ENCODE results near the gene PRKG1. TPM values are rescaled to one million over a fixed set of nuclear protein-coding genes. Genes with fewer than 3 reads are reported as not detected.

Gene PRKG1
- total and polyA plus RNA-seq, 2 of the 8 experiments (the other 6 are each of a cell fraction or from before 2014, with no cell fraction given), result 4.2 to 15.2 TPM

DNA sequence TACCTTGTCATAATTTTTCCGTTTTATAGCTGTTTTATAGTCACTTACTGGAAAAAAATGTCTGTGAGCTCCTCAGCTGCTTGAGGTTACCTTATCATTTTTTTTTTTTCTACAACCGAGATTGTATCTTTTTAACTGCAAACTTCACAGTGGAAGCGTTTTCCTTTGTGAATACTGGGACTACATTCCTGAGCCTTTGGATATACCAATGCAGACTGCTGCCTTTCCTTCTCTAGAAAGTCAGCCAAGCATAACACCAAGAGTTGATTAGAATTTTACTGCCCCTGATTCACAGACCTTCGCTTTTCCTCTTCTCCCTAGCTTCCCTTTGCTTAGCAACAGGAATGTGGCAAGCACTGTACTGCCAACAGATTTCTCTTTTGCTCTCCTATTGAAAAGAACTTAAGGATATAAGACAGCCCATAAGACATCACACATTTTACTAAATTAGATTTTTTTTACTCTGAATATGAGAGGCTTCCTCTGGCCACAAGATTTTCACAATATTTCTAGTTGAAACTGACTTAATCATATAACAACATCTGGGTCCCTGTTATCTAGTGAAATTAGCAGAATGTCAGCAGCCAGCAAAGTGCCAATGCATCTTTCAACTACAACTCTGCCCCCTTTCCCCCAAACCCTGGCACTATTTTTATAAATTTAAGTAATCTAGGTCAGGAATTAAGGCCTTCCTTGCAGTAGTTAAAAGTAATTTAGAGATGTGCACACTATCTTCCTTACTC lies 170.6 kb downstream of the PRKG1 start:
- H3K27ac ChIP-seq (ENCODE audit: low read depth, low read length), result no peak overlapping the region
- no peak overlapping the region for H4K91ac ChIP-seq (replicated peaks; ENCODE audit: insufficient read length, low read length)
- H4K5ac ChIP-seq (ENCODE audit: insufficient read length, low read depth, low read length), result no peak overlapping the region
- no peak overlapping the region for H3K4ac ChIP-seq (replicated peaks; ENCODE audit: insufficient read length, low read depth, low read length)
- H3K27me3 ChIP-seq (replicated peaks in 1 of 4; ENCODE audit: control insufficient read depth in 3 of 4, extremely low read depth in 1 of 4, insufficient read depth in 3 of 4, low read length in 3 of 4), result peaks cover 0 to 1% (median 0%) of the 10 kb centered on the region in 4 experiments; a peak in 1 of 7 replicates
- H2BK20ac ChIP-seq (ENCODE audit: low read length), result no peak overlapping the region
- H4K20me1 ChIP-seq (replicated peaks in 1 of 2; ENCODE audit: control insufficient read depth in 1 of 2, insufficient read depth in 2 of 2, low read length in 2 of 2), result no peaks in the 10 kb centered on the region
- H3K14ac ChIP-seq (ENCODE audit: insufficient read length), result no peak overlapping the region
- H3K23ac ChIP-seq (ENCODE audit: insufficient read length), result no peak overlapping the region
- H2BK120ac ChIP-seq (replicated peaks; ENCODE audit: low read depth, low read length), result no peak overlapping the region
- no peak overlapping the region for H3K18ac ChIP-seq (ENCODE audit: extremely low read depth, low read length)
- H3K56ac ChIP-seq (replicated peaks; ENCODE audit: insufficient read length, low read depth, low read length), result no peak overlapping the region
- WGBS, 2 experiments (ENCODE audit: extremely low coverage in 1 of 2, insufficient coverage in 1 of 2, insufficient read length in 1 of 2, insufficient replicate concordance in 2 of 2, low coverage in 1 of 2, low lambda C conversion rate in 2 of 2, missing lambda C conversion rate in 1 of 2), result 15% methylated on average over 4 of the region's 4 CpGs; no CpG with 5 or more reads in 1 of the 2 experiments
- ChIA-PET POLR2A (ENCODE audit: partially characterized antibody) (interaction anchor here (0.6 to 0.9 kb wide), 3 partner anchors 11 to 984 kb away, joined by 3 read pairs; no protein-coding TSS in a partner anchor), CTCF (ENCODE audit: partially characterized antibody) (no interaction called here)
- no peak overlapping the region for H2BK12ac ChIP-seq (ENCODE audit: low read depth, low read length)
- H3K79me1 ChIP-seq (ENCODE audit: low read depth, low read length), result no peaks in the 10 kb centered on the region
- H3K9me3 ChIP-seq (ENCODE audit: insufficient read depth in 2 of 2, low read depth in 1 of 2, low read length in 1 of 2), result no peaks in the 10 kb centered on the region
- no peak overlapping the region for H2AK5ac ChIP-seq (ENCODE audit: low read depth, low read length)
- H4K8ac ChIP-seq (ENCODE audit: extremely low read depth, insufficient read depth, low read length), result no peak overlapping the region
- no peak overlapping the region for H2AFZ ChIP-seq (ENCODE audit: low read length)
- peak; percentile 68 for FAIRE-seq
- H3K79me2 ChIP-seq (ENCODE audit: control insufficient read depth in 1 of 2, insufficient read depth in 2 of 2, low read length in 2 of 2), result 0 out of 4 replicates have a peak, but pooled peaks cover 0 to 7% of the 10 kb centered on the region in 2 experiments
- peak overlapping the region; percentile 44 to 47 for H3K4me2 ChIP-seq (ENCODE audit: insufficient read depth in 1 of 2, low read depth in 2 of 2, low read length in 2 of 2)
- no peaks in the 10 kb centered on the region for H3K36me3 ChIP-seq (ENCODE audit: control insufficient read depth in 2 of 4, insufficient read depth in 4 of 4, low read length in 3 of 4)
- TF ChIP-seq EGR1 (IDR thresholded peaks at IDR 0.05; ENCODE audit: borderline replicate concordance, low read depth, low read length) (no peak), KDM5A (IDR thresholded peaks at IDR 0.05; ENCODE audit: low read length) (no peak), FOSL1 (IDR thresholded peaks at IDR 0.05; ENCODE audit: insufficient read depth, low read depth, low read length) (no peak), RNF2 (IDR thresholded peaks at IDR 0.05; ENCODE audit: borderline replicate concordance, low read depth, low read length, missing control alignments, poor library complexity, severe bottlenecking) (no peak), HDAC2 (IDR thresholded peaks at IDR 0.05; ENCODE audit: borderline replicate concordance in 1 of 2, low read depth in 2 of 2, low read length in 2 of 2) (no peak), RAD21 (IDR thresholded peaks at IDR 0.05 in 1 of 2, conservative IDR thresholded peaks at IDR 0.05 in 1 of 2; ENCODE audit: low read depth in 2 of 2, low read length in 2 of 2) (no peak)
- peak overlapping the region in 1 of 4 experiments; percentile 44; a peak in 1 of 8 replicates for H3K4me3 ChIP-seq (ENCODE audit: extremely low read depth in 1 of 4, insufficient read depth in 2 of 4, low read depth in 3 of 4, low read length in 4 of 4)
- no peak overlapping the region for H2BK15ac ChIP-seq (ENCODE audit: low read length)
- H2BK5ac ChIP-seq (ENCODE audit: low read depth, low read length), result no peak overlapping the region
- no peak overlapping the region for H3K9ac ChIP-seq (replicated peaks in 1 of 4; ENCODE audit: extremely low read depth in 1 of 4, low read depth in 3 of 4, low read length in 3 of 4)
- no peak for DNase-seq (ENCODE audit: low read depth in 1 of 2, low spot score in 2 of 2)
- peaks cover 2 to 15% (median 8%) of the 10 kb centered on the region in 4 experiments; a peak in 5 of 7 replicates for H3K4me1 ChIP-seq (replicated peaks in 1 of 4; ENCODE audit: control insufficient read depth in 3 of 4, insufficient read depth in 4 of 4, low read length in 3 of 4)
- no peaks in the 10 kb centered on the region for H3K23me2 ChIP-seq (ENCODE audit: low read depth, low read length)

Measured in H1 (cell line).